K562 (cell line): ENCODE data around the gene PDE11A. TPM values are rescaled to one million over a fixed set of nuclear protein-coding genes. Genes with fewer than 3 reads are reported as not detected.

Experiments
- AFF4 ChIP-seq: sonication (generic); formaldehyde crosslinking; IDR thresholded peaks from 2 replicates; pipeline ENCODE4 v1.8.0; 2023; ENCODE audit warnings: mild to moderate bottlenecking, missing genetic modification reagents
- CREB1 ChIP-seq, 2 experiments: sonication (generic) in 1 of 2; formaldehyde crosslinking in 1 of 2; IDR thresholded peaks; 2 replicates each; pipeline versions ENCODE4 v1.6.1 to v1.8.0; 2012 to 2022; ENCODE audit warnings: inconsistent platforms in 1 of 2, mild to moderate bottlenecking in 1 of 2, missing genetic modification reagents in 1 of 2, moderate library complexity in 1 of 2
- CTCF ChIP-seq, 3 experiments: IDR thresholded peaks in 2 of 3; conservative IDR thresholded peaks in 1 of 3; 2 replicates each; pipeline ENCODE4 v1.5.1; 2011 to 2012; ENCODE audit warnings: low read length in 3 of 3, mild to moderate bottlenecking in 3 of 3, control low read depth in 2 of 3, improper control_type of control experiment in 1 of 3, inconsistent platforms in 1 of 3, low read depth in 1 of 3, mixed read lengths in 1 of 3, moderate library complexity in 1 of 3; ENCODE audit not compliant: insufficient read depth in 2 of 3
- RBM25 ChIP-seq: fragments of 200-400 bp; formaldehyde crosslinking; IDR thresholded peaks from 2 replicates; pipeline ENCODE4 v1.6.1; 2018; ENCODE audit warnings: low read length, low read depth, moderate library complexity; ENCODE audit not compliant: severe bottlenecking
- SMC3 ChIP-seq: conservative IDR thresholded peaks from 2 replicates; pipeline ENCODE4 v1.6.1; 2011; ENCODE audit warnings: low read depth, low read length, improper control_type of control experiment; ENCODE audit not compliant: insufficient read depth
- polyA plus RNA-seq, 8 experiments: library from polyadenylated mRNA; depleted of rRNA in 4 of 8; stranded (reverse) in 5 of 8; unstranded in 3 of 8; fragments of >200 nt; fragmentation: Nextera tagmentation in 2 of 8; fragmentation: Illumina TruSeq in 1 of 8; extraction: Ambion mirVana in 2 of 8; extraction: Trizol in 1 of 8; gene quantifications; 2 replicates each; pipeline versions ENCODE4 v1.2.1 to v1.2.3, GENCODE V29; 2011 to 2014; ENCODE audit warnings: inconsistent platforms in 1 of 8, missing spikeins in 1 of 8
- total RNA-seq, 7 experiments: library from RNA; depleted of rRNA in 6 of 7; stranded (reverse); fragments of >200 nt in 6 of 7; fragmentation: Illumina TruSeq in 2 of 7; extraction: Trizol in 2 of 7; gene quantifications; 2 replicates each; pipeline versions ENCODE4 v1.2.1 to v1.2.3, GENCODE V29; 2011 to 2021; ENCODE audit warnings: low replicate concordance in 1 of 7
- TF ChIP-seq, protein P1 (sequence below), 2 experiments: IDR thresholded peaks in 1 of 2; conservative IDR thresholded peaks in 1 of 2; 2 replicates each; pipeline ENCODE4 v1.6.1; 2016; ENCODE audit warnings: low read depth in 2 of 2, mild to moderate bottlenecking in 1 of 2, missing compliant biosample characterization in 1 of 2, missing genetic modification characterization in 1 of 2, moderate library complexity in 1 of 2
- TF ChIP-seq, protein P2 (sequence below): fragments of 450-650 bp; IDR thresholded peaks from 2 replicates; pipeline ENCODE4 v1.6.1; 2016; ENCODE audit warnings: low read depth

Gene PDE11A
- total and polyA plus RNA-seq, 9 of the 15 experiments (the other 6 are each of a cell fraction or from before 2014, with no cell fraction given), result 3.2 to 22.1 (median 5.7) TPM

DNA sequence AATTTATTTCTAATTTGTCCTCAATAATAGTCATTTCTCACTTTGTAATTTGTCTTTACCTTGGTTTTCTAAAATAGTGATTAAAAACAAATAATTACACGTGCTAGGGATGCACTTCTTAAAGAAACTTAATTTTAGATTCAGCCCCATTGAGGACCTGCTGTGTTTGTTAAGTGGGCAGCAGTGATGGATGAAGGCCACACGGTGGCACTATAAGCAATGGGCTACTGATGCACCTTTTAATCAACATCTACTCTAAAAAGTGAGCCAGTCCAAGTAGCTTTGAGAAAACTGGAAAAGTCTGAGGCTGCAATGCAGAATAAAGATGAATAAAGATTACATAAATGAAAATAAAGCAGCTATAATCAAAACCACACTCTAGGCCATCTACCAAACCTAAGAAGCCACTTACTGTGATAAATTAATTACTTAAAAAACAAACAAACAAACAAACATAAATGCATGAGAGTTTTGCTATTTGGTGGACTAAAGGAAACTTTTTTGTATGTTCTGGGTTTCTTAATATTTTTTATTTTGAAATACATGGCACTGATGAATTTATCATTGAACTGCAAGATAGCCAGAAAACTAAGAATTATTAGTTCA, 89.3 kb downstream of the PDE11A start (continued):
- TF ChIP-seq, protein P1, sequence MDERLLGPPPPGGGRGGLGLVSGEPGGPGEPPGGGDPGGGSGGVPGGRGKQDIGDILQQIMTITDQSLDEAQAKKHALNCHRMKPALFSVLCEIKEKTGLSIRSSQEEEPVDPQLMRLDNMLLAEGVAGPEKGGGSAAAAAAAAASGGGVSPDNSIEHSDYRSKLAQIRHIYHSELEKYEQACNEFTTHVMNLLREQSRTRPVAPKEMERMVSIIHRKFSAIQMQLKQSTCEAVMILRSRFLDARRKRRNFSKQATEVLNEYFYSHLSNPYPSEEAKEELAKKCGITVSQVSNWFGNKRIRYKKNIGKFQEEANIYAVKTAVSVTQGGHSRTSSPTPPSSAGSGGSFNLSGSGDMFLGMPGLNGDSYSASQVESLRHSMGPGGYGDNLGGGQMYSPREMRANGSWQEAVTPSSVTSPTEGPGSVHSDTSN (CRISPR knock-in tag; IDR thresholded peaks at IDR 0.05; ENCODE audit: low read depth), result no peak
- TF ChIP-seq, protein P1 (tag; conservative IDR thresholded peaks at IDR 0.05; ENCODE audit: low read depth), result no peak
- TF ChIP-seq RBM25, result peak; percentile 52
- TF ChIP-seq, protein P2, sequence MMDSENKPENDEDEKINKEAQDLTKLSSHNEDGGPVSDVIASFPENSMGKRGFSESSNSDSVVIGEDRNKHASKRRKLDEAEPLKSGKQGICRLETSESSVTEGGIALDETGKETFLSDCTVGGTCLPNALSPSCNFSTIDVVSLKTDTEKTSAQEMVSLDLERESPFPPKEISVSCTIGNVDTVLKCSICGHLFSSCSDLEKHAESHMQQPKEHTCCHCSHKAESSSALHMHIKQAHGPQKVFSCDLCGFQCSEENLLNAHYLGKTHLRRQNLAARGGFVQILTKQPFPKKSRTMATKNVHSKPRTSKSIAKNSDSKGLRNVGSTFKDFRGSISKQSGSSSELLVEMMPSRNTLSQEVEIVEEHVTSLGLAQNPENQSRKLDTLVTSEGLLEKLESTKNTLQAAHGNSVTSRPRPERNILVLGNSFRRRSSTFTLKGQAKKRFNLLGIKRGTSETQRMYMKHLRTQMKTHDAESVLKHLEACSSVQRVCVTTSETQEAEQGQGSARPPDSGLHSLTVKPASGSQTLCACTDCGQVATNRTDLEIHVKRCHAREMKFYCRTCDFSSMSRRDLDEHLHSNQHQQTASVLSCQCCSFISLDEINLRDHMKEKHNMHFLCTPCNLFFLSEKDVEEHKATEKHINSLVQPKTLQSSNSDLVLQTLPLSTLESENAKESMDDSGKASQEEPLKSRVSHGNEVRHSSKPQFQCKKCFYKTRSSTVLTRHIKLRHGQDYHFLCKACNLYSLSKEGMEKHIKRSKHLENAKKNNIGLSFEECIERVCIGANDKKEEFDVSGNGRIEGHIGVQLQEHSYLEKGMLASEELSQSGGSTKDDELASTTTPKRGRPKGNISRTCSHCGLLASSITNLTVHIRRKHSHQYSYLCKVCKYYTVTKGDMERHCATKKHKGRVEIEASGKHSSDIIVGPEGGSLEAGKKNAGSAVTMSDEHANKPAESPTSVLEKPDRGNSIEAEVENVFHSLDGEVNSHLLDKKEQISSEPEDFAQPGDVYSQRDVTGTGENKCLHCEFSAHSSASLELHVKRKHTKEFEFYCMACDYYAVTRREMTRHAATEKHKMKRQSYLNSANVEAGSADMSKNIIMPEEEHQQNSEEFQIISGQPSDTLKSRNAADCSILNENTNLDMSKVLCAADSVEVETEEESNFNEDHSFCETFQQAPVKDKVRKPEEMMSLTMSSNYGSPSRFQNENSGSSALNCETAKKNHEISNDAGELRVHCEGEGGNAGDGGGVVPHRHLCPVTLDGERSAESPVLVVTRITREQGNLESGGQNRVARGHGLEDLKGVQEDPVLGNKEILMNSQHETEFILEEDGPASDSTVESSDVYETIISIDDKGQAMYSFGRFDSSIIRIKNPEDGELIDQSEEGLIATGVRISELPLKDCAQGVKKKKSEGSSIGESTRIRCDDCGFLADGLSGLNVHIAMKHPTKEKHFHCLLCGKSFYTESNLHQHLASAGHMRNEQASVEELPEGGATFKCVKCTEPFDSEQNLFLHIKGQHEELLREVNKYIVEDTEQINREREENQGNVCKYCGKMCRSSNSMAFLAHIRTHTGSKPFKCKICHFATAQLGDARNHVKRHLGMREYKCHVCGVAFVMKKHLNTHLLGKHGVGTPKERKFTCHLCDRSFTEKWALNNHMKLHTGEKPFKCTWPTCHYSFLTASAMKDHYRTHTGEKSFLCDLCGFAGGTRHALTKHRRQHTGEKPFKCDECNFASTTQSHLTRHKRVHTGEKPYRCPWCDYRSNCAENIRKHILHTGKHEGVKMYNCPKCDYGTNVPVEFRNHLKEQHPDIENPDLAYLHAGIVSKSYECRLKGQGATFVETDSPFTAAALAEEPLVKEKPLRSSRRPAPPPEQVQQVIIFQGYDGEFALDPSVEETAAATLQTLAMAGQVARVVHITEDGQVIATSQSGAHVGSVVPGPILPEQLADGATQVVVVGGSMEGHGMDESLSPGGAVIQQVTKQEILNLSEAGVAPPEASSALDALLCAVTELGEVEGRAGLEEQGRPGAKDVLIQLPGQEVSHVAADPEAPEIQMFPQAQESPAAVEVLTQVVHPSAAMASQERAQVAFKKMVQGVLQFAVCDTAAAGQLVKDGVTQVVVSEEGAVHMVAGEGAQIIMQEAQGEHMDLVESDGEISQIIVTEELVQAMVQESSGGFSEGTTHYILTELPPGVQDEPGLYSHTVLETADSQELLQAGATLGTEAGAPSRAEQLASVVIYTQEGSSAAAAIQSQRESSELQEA, result no peak
- TF ChIP-seq AFF4 (CRISPR knock-in tag), result no peak
- peak; percentile 47 for TF ChIP-seq SMC3
- peak; percentile 80 to 90 (median 89) for TF ChIP-seq CTCF (IDR thresholded peaks at IDR 0.05 in 2 of 3, conservative IDR thresholded peaks at IDR 0.05 in 1 of 3; ENCODE audit: insufficient read depth in 2 of 3, low read depth in 1 of 3, low read length in 3 of 3)
- TF ChIP-seq CREB1 (IDR thresholded peaks at IDR 0.05), result 0 out of 2 replicates have a peak, but pooled peaks have one; percentile 15
- no peak for TF ChIP-seq CREB1 (CRISPR knock-in tag; IDR thresholded peaks at IDR 0.05)
